ENCODE results near the gene RALGPS1.

RALGPS1 gene

DNA sequence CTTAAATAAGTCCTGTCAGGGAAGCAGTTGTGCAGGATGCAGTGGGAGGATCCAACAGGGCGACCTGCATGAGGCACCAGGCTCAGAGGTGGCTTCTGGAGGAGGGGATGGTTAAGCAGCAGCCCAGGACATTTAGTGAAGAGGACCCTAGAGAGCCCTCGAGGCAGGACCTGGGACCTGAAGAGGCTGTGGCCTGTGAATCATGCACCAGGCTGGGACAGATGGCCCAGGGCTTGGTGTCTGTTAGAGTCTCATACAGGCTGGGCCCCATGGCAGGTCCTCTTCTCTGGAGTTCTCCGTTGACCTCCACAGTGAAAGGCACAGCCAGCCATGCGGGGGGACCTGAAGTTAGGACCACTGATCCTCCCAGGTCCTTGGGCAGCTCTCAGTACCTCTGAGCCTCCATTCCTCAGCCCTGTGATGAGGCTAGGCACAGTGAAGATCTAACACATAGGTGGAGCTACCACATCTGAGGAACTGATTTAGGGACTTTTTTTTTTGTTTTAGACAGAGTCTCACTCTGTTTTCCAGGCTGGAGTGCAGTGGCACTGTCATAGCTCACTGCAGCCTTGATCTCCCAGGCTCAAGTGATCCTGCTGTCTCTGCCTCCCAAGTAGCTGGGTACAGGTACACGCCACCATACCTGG is 289.2 kb downstream of the RALGPS1 start:
- TF ChIP-seq, protein P1, sequence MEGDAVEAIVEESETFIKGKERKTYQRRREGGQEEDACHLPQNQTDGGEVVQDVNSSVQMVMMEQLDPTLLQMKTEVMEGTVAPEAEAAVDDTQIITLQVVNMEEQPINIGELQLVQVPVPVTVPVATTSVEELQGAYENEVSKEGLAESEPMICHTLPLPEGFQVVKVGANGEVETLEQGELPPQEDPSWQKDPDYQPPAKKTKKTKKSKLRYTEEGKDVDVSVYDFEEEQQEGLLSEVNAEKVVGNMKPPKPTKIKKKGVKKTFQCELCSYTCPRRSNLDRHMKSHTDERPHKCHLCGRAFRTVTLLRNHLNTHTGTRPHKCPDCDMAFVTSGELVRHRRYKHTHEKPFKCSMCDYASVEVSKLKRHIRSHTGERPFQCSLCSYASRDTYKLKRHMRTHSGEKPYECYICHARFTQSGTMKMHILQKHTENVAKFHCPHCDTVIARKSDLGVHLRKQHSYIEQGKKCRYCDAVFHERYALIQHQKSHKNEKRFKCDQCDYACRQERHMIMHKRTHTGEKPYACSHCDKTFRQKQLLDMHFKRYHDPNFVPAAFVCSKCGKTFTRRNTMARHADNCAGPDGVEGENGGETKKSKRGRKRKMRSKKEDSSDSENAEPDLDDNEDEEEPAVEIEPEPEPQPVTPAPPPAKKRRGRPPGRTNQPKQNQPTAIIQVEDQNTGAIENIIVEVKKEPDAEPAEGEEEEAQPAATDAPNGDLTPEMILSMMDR (IDR thresholded peaks at IDR 0.05; ENCODE audit: borderline replicate concordance, insufficient read depth, low read depth, low read length): no peak
- no peak overlapping the region for H3K4me3 ChIP-seq (ENCODE audit: low read depth, low read length)

DNA sequence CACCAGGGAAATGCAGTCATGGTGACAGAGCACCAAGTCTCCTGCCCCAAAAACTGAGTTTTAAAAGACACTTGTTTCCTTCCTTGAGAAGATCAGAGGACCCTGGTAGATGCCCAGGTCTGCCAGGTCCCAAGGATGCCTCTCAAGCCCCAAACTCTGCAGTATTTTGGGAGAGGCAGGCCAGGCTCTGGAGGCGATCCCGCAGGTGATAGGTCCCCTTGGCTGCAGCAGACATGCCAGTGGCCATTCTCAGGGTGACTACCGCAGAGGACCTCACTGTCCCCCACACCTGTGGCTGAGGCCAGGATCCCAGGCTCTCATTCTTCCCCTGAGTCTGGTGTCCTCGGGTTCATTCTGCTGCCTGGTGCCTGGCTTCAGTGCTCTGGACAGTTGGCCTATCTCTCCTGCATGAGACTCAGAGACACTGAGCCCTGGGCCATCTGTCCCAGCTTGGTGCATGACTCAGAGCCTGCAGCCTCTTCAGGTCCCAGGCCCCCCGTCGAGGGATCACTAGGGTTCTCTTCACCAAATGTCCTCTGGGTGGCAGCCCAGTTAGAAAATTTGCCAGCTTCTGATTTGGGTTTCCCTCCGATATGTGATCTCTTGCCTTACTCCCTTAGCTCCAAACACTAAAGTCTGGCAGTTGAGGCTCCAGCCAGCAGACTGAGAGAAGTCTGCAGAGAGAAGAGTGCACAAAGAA is 290.3 kb downstream of the RALGPS1 start:
- TF ChIP-seq, protein P1 (IDR thresholded peaks at IDR 0.05; ENCODE audit: borderline replicate concordance, insufficient read depth, low read depth, low read length): no peak
- H3K4me3 ChIP-seq (ENCODE audit: low read depth, low read length): no peak overlapping the region

DNA sequence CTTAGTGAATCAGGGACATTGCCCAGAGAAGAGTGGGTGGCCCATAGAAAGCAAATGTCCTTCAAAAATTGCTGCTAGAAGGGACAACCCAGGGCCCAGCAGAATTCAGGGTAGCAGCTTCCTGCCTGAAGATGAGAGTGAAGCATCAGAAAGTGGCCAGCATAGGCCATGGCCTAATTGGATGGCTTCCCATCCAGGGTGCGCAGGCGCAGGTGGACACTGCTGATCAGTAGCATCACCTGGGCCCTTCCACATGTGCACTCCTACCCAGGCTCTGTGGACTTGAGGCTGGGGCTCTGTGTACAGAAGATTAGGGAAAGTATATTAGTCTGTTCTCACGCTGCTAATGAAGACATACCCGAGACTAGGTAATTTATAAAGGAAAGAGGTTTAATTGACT is 291.4 kb downstream of the RALGPS1 start:
- H3K4me3 ChIP-seq (ENCODE audit: low read depth, low read length): no peak overlapping the region
- TF ChIP-seq, protein P1 (IDR thresholded peaks at IDR 0.05; ENCODE audit: borderline replicate concordance, insufficient read depth, low read depth, low read length): no peak

DNA sequence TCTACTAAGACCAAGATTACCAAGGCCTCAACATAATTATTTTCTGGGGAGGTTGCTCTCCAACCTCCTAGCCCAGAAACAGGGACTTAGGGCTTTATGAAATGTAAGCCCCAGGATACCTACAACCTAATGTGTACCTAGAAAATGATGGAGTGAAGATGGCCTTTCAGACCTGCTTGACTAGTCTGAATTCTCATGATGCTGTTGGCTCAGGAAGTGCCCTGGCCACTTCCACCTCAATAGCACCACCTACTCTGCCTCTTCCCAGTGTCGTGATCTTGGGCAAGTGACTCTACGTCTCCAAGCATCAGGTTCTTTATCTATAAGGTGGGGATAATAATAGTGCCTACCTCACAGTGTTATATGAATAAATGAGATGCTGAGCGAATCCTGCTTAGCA is 292.1 kb downstream of the RALGPS1 start:
- no peak overlapping the region for H3K4me3 ChIP-seq (ENCODE audit: low read depth, low read length)
- TF ChIP-seq, protein P1 (IDR thresholded peaks at IDR 0.05; ENCODE audit: borderline replicate concordance, insufficient read depth, low read depth, low read length): no peak

DNA sequence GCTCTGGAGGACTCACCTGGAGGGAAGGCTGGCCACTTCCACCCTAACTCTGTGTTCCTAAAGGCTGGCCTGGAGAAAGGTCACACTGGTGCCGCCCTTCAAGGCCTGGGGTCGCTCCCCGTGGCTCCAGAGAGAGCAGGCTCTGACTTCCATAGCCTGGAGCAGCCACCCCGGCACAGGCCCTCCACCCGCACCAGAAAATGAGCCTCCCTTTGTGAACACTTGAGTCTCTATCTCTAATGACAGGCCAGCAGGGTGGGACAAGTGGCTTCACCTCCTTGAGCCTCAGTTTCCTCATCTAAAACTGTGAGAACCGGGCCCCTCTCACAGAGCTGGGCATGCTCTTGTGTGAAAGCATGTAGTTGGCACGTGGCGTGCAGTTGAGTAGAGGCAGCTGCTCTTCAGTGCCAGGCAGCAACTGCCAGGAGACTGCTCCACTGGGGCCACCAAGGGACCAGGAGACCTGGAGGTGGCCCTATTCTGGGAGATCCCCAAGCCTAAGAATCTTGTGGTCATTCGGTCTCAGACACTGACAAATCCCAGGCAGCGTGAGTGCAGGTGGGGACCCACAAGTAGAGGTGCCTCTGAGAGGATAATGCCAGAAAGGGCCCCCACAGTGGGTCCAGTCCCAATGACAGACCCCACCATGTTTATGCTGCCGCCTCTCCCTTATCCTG is 293.3 kb downstream of the RALGPS1 start:
- H3K4me3 ChIP-seq (ENCODE audit: low read depth, low read length): no peak overlapping the region
- TF ChIP-seq, protein P1 (IDR thresholded peaks at IDR 0.05; ENCODE audit: borderline replicate concordance, insufficient read depth, low read depth, low read length): no peak

DNA sequence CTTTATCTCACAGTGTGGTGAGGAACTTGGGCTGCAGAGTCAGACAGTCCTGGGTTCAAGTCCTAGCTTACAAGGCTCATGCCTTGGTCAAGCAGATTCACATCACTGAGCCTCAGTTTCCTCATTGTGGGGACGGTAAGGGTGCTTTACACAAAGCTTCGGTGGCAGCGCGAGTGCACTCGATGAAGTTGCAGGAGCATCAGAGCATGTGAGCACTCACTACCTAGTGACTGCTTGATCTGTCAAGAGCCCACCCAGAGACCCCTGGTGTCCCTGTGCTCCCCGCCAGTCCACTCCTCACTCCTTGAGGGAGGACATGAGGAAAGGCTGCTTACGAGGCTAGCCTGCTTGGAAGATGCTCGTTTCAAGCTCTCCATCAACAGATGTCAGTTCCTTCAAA is 293.8 kb downstream of the RALGPS1 start:
- TF ChIP-seq, protein P1 (IDR thresholded peaks at IDR 0.05; ENCODE audit: borderline replicate concordance, insufficient read depth, low read depth, low read length): no peak
- no peak overlapping the region for H3K4me3 ChIP-seq (ENCODE audit: low read depth, low read length)

All from GM12875 (cell line).